ENCODE data around the gene ABCD1.
"Not testable (repeated sequence)": the region's sequence is repeated elsewhere in the genome, so short reads cannot be mapped to it uniquely, and the experiment has no call there.

Gene ABCD1

GRCh38 chrX:153714256-153714655, 10.4 kb upstream of the ABCD1 start:
- DNase-seq = no peak

- DNase-seq = no peak
Observed at GRCh38 chrX:153717445-153717844, 7.2 kb upstream of the ABCD1 start.

GRCh38 chrX:153719238-153719637, 5.4 kb upstream of the ABCD1 start:
- no peak for DNase-seq

- no peak for DNase-seq
Observed at GRCh38 chrX:153719701-153720100, 5.0 kb upstream of the ABCD1 start.

GRCh38 chrX:153722704-153723350, 1.8 kb upstream of the ABCD1 start:
- no peak for DNase-seq

- DNase-seq = peak in 4 of 5 donors; percentile 37 to 63 (median 44)
Observed at GRCh38 chrX:153723351-153724251, 1.1 kb upstream of the ABCD1 start.

- DNase-seq = peak in 1 of 5 donors; percentile 15
Observed at GRCh38 chrX:153725039-153725831, 579 bp downstream of the ABCD1 start.

GRCh38 chrX:153725832-153726285, 1.2 kb downstream of the ABCD1 start:
- no peak for DNase-seq

GRCh38 chrX:153726286-153727122, 1.8 kb downstream of the ABCD1 start:
- peak in 4 of 5 donors; percentile 13 to 66 (median 24) for DNase-seq

- no peak for DNase-seq
Observed at GRCh38 chrX:153727123-153727931, 2.7 kb downstream of the ABCD1 start.

- DNase-seq = no peak
Observed at GRCh38 chrX:153728095-153728494, 3.4 kb downstream of the ABCD1 start.

GRCh38 chrX:153728951-153729631, 4.4 kb downstream of the ABCD1 start:
- no peak for DNase-seq

- not testable (repeated sequence) for DNase-seq
Observed at GRCh38 chrX:153730115-153730514, 5.5 kb downstream of the ABCD1 start.

- peak in 1 of 5 donors; percentile 54 for DNase-seq
Observed at GRCh38 chrX:153731117-153731844, 6.6 kb downstream of the ABCD1 start.

- DNase-seq = no peak
Observed at GRCh38 chrX:153731845-153732215, 7.2 kb downstream of the ABCD1 start.

- no peak for DNase-seq
Observed at GRCh38 chrX:153732401-153732800, 7.7 kb downstream of the ABCD1 start.

GRCh38 chrX:153733651-153734240, 9.1 kb downstream of the ABCD1 start:
- DNase-seq = no peak

GRCh38 chrX:153734871-153735270, 10.2 kb downstream of the ABCD1 start:
- no peak for DNase-seq

- DNase-seq = peak in 1 of 5 donors; percentile 44
Observed at GRCh38 chrX:153735274-153735673, 10.6 kb downstream of the ABCD1 start.
